HG03565 (cell line): ENCODE data around the gene CFAP97.
"Not testable (repeated sequence)": the region's sequence is repeated elsewhere in the genome, so short reads cannot be mapped to it uniquely, and the experiment has no call there.

Experiments used
- ATAC-seq: cut with Tn5 transposase; IDR thresholded peaks from one replicate; pipeline ENCODE4 v1.9.1; 2021; ENCODE audit warnings: mild to moderate bottlenecking, moderate library complexity; ENCODE audit not compliant: unreplicated experiment

The CFAP97 gene

DNA sequence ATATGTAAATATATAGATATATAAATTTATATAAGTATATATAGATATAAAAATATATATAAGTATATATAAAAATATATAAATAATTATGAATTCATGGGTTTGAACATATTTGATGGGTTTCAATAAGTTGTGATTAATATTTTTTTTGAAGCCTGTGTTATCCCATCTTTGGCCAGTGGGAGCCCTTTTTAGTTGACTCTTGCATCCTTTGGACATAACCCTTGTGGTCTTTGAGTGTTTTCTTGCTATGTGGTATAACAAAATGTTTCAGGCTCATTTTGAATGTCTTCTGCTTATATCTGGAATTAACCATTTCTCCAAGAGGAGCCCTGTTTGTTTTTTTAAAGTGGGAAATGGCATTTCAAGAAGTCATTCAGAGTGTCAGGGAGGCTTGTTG, 20.8 kb upstream of the CFAP97 start:
- no peak for ATAC-seq

DNA sequence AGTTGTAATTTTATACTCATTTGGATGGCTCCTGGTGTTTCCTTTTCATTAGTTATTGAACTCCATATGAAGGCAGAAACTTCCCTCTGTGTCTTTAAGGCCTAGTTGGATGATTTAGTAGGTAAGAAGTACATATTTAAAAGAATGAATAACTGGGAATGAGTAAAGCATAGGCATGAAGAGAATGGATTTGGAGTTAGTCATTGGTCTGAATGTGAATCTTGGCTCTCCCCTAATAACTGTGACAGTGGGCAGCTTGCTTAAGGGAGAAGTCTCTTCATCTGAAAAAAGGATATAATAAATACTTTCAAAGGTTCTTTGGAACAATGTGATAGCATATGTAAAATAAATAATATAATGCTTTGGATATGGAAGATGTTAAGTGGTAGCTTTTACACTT, 18.8 kb upstream of the CFAP97 start:
- ATAC-seq, result no peak

GRCh38 chr4:185221912-185222311, 18.1 kb upstream of the CFAP97 start:
- no peak for ATAC-seq

GRCh38 chr4:185221491-185221890, 17.7 kb upstream of the CFAP97 start:
- no peak for ATAC-seq

DNA sequence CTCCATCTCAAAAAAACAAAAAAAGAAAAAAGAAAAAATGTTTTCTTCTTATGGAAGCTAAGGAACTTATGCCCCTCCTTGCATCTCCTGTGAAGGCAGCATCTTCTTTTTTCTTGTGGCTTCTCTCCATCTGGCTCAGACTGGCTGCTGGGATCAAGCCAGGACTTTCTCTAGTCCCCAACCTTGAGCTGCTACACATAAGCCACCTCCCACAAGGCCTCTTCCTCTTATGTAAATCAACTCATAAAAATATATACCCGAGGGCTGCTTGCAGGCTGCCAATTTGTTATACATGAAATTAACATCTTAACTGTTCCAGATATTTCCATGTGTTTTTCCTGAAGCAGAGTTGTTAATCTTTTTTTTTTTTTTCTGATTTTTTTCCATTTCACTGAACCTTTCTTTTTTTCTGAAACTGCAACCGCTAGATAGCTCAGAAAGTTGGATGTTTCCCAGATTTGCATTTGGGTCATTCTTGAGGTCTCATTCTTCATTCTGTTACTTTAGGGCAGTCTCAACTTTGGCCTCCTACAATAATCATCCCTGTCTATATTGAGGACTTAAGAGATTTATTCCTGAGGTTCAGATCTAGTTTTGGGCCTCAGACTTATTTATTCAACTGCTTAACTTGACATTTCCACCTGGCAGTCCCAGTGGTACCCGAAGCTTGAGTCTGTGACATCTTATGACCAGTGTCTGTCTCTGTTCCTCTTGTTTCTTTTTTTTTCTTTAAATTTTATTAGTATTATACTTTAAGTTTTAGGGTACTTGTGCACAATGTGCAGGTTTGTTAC, 15.9 kb upstream of the CFAP97 start:
- peak; percentile 58 for ATAC-seq

DNA sequence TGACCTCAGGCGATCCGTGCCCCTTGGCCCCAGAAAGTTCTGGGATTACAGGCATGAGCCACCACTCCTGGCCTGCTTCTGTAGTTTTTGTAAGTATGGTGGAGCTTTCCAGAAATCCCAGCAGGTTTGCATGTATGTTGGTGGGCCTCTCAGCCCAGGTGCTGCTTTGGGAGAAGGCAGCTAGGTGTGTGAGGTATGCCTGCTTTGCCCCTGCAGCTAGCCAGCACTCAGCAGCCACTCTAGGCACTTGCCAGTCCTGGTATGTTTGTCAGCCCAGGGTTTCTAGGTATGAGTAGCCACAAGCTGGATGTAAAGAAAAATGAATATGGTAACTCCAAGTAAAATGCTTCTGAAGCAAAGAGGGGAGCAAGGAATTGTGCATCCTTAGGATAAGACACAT, 14.5 kb upstream of the CFAP97 start:
- ATAC-seq, result no peak

- ATAC-seq, result no peak
Observed at GRCh38 chr4:185217408-185217975, 13.7 kb upstream of the CFAP97 start.

DNA sequence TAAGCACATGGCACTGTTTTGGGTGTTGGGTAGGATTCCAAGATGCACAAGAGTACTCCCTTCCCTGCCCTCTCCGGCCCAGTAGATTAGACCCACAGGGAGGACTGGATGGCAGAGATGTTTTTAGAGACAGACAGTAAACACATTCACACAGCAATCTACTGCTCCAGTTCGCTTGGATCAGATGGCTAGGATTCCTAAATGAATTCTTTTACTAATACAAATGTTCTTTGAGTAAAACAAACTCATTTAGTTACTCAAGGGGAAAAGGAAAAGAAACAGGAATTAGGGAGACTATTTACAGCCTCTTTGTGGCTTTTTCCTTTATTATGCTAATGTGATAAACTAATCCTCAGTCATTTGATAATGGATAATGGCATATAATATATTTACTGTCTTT, 11.5 kb upstream of the CFAP97 start:
- no peak for ATAC-seq

DNA sequence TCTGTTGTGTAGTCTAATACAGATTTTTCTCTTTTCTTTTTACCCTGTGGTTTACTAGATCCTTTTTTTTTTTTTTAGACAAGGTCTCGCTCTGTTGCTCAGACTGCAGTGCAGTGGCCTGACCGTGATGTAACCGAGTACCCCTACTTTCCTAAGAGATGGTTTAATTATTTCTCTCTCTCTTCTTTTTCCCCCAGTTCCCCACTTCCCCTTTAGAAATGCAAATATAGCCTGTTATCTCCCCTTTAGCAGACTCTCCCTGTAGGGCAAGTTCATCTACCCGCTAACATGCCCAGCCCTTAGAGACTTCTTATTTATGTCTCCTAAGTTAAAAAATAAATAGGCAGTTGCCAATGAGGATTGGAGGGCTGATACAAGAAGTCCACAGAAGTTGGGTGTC, 10.1 kb upstream of the CFAP97 start:
- peak; percentile 33 for ATAC-seq

- no peak for ATAC-seq
Observed at GRCh38 chr4:185212581-185212980, 8.8 kb upstream of the CFAP97 start.

- ATAC-seq, result no peak
Observed at GRCh38 chr4:185211641-185212040, 7.8 kb upstream of the CFAP97 start.

- ATAC-seq, result no peak
Observed at GRCh38 chr4:185211035-185211434, 7.2 kb upstream of the CFAP97 start.

DNA sequence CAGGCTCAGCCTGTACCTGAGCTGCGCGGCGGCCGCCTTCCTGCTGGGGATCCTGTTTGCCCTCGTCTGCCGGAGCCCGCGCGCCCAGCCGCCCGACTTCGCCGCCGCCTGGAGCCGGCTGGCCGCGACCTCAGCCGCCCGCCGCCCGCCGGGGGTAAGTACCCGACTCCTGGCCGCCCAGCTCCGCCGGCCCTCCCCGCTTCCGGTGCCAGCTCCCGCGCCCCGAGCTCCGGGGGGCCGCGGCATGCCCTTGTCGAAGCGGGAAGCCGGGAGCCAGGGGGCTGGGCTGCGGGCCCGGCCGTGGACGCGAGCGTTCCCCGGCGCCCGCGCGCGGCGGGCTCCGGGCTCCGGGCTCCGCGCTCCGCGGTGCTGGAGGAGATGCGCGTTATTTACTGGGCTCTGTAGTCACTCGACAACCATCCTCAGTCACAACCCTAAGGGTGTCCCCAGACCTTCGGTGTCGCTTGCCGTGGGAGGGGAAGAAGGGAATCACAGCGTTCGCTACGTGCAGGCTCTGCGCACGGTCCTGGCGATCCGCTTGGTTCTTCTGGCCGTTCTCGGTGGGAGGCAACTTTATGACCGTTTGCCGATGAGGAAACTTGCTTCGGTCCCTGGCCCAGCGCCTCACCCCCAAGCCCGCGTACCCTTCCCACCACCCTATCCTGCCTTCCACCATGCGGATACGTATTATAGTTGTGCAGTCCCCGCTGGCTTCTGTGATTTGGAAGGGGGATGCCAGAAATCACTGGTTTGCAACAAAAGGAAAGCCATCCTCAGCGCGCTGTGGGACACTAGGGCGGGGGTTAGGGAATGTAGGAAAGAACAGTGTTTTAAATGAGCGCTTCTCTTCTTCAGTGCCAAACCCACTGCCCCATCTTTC, 6.5 kb upstream of the CFAP97 start:
- no peak for ATAC-seq

GRCh38 chr4:185209852-185210101, 6.0 kb upstream of the CFAP97 start:
- ATAC-seq, result peak; percentile 4

DNA sequence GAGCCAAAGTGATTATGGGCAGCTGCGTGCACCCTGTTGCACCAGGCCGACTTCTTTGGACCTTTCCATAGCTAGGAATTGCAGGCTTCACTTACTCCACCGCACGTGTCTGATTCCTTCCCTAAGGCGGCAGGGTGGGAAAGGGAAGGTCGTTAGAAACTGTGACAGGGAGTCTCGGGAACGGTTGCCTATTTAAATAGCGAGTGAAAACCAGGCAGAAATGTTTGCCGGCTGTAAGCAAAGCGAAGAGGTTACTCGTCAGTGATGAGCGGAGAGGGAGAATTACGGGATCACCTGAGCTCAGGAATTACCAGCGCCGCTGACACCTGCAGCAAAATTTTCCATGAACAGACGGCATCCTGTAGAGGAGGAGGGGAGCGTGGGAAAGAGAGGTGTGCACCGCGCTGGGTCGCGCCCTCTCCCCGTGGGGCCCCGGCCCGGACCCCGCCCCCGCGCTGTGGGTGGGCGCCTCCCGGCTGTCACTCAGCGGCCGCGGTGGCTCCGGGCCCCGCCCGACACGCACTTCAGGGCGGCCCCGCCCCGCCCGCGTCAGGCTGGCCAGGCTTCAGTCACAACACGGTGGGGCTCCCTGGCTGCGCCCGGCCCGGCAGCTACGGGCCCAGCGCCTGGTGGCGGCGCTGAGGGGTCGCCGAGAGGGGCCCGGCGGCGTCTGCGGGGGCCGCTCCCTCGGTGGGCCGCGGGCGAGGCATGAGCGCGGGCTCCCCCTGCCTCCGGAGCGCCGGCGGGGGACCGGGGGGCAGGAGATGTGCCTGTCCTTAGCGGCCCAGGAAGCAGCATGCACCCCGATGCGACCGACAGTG, 5.4 kb upstream of the CFAP97 start, which contains the start of gene SNX25:
Gene SNX25, plus strand, starts transcription at position 568 of the 821 bp plus-strand sequence. Its CDS starts 229 bp downstream, at position 797.
- ATAC-seq, result peak; percentile 58

DNA sequence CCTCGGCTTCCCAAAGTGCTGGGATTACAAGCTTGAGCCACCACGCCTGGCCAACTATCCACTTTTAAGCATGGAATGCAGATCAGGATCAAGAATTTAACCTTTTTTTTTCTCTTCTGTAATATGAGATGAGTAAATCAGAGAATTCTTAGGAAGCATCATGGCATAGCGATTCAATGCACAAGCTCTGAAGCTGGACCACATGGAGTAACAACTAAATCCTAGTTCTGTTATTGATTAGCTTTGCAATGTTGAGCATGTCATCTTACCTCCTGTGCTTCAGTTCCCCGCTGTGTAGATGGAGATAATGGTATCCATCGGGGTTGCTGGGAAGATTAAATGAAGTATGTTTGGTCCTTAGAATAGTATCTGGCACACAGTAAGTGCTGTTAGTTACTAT, 3.7 kb upstream of the CFAP97 start:
- ATAC-seq, result no peak

- no peak for ATAC-seq
Observed at GRCh38 chr4:185205697-185206342, 2.0 kb upstream of the CFAP97 start.

DNA sequence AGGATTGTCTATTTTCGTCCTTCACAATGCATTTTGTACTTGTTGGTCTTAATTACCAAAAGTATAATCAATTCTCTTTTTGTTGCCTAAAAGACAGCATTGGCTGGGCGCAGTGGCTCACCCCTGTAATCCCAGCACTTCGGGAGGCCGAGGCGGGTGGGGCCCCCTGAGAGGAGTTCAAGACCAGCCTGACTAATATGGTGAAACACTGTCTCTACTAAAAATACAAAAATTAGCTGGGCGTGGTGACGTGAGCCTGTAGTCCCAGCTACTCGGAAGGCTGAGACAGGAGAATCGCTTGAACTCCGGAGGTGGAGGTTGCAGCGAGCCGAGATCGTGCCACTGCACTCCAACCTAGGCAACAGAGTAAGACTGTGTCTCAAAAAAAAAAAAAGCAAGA, 1.3 kb upstream of the CFAP97 start:
- ATAC-seq, result not testable (repeated sequence)

- no peak for ATAC-seq
Observed at GRCh38 chr4:185204238-185204910, 574 bp upstream of the CFAP97 start.

DNA sequence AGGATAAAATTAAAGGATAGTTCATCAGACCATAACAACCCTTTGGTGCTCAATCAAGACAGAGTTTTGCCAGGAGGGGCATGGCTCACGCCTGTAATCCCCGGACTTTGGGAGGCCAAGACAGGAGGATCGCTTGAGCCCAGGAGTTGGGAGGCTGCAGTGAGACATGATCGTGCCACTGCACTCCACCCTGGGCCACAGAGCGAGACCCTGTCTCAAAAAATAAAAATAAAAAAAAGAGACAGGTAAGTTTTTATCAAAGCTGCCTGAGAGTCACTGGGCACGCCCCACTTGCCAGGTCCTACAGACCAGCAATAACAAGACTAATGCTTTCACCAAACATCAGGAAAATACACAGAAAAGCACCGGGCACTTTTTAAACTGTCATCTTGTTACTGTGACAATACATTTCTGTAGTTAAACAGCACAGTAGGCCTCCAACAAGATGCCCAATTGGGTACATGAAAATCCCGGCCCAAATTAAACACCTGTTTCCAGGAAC, 765 bp downstream of the CFAP97 start:
- ATAC-seq, result no peak
